ENCODE data around the gene CDK3.

- no peak for TF ChIP-seq CTCF (conservative IDR thresholded peaks at IDR 0.05; ENCODE audit: low read length)
- TF ChIP-seq EZH2phosphoT487 (IDR thresholded peaks at IDR 0.05; ENCODE audit: borderline replicate concordance, low read depth, low read length), result no peak
These were observed 49.6 kb upstream of the CDK3 start for GRCh38 chr17:75950855-75951554.
